GM23338 (cell line): ENCODE data around the gene HMCN2. TPM values are rescaled to one million over a fixed set of nuclear protein-coding genes. Genes with fewer than 3 reads are reported as not detected.

Experiments used
- ATAC-seq: fragments of 200-7000 bp; cut with Tn5 transposase; 3 replicates; pipeline ENCODE4 v1.9.1; 2020
- DNase-seq: peaks from one replicate; pipeline ENCODE4 v3.0.0-alpha.2; 2015; ENCODE audit warnings: low spot score
- H2AFZ ChIP-seq: fragments of 200-600 bp; sonication (generic); 2 replicates; pipeline ENCODE4 v1.8.0; 2016; ENCODE audit warnings: antibody characterized with exemption, mild to moderate bottlenecking, moderate library complexity
- H3F3A ChIP-seq: fragments of 200-600 bp; sonication (generic); replicated peaks from 2 replicates; pipeline ENCODE4 v1.8.0; 2017; ENCODE audit warnings: antibody characterized with exemption, mixed run types, low read depth
- H3K27ac ChIP-seq: fragments of 200-600 bp; sonication (generic); 2 replicates; pipeline ENCODE4 v1.6.1; 2016; ENCODE audit warnings: low read depth
- H3K27me3 ChIP-seq: fragments of 200-600 bp; sonication (generic); 2 replicates; pipeline ENCODE4 v1.8.0; 2016; ENCODE audit warnings: mild to moderate bottlenecking, mixed run types, moderate library complexity; ENCODE audit not compliant: insufficient read depth
- H3K36me3 ChIP-seq: fragments of 200-600 bp; sonication (generic); 2 replicates; pipeline ENCODE4 v1.8.0; 2016; ENCODE audit warnings: mild to moderate bottlenecking; ENCODE audit not compliant: insufficient read depth
- H3K4me1 ChIP-seq: fragments of 200-600 bp; sonication (generic); 2 replicates; pipeline ENCODE4 v1.8.0; 2016; ENCODE audit warnings: mild to moderate bottlenecking, moderate library complexity; ENCODE audit not compliant: insufficient read depth
- H3K4me2 ChIP-seq: fragments of 200-600 bp; sonication (generic); 2 replicates; pipeline ENCODE4 v1.7.1; 2017; ENCODE audit warnings: mixed run types
- H3K4me3 ChIP-seq: fragments of 200-600 bp; sonication (generic); 2 replicates; pipeline ENCODE4 v1.6.1; 2016; ENCODE audit warnings: mixed run types
- H3K79me2 ChIP-seq: fragments of 200-600 bp; sonication (generic); replicated peaks from 2 replicates; pipeline ENCODE4 v1.8.0; 2017; ENCODE audit warnings: mild to moderate bottlenecking; ENCODE audit not compliant: insufficient read depth
- H3K9me2 ChIP-seq: fragments of 200-600 bp; sonication (generic); 2 replicates; pipeline ENCODE4 v1.8.0; 2017; ENCODE audit not compliant: insufficient read depth
- H4K20me1 ChIP-seq: fragments of 200-600 bp; sonication (generic); replicated peaks from 2 replicates; pipeline ENCODE4 v1.8.0; 2017; ENCODE audit warnings: mild to moderate bottlenecking; ENCODE audit not compliant: insufficient read depth
- H3K27ac Mint-ChIP-seq: 2 replicates; pipeline ENCODE4 v1.8.0; 2020; ENCODE audit warnings: inconsistent platforms, mild to moderate bottlenecking, moderate library complexity, mixed read lengths
- H3K27me3 Mint-ChIP-seq: 3 replicates; pipeline ENCODE4 v1.8.0; 2022; ENCODE audit warnings: low read depth, mild to moderate bottlenecking, moderate library complexity, mixed read lengths, inconsistent platforms; ENCODE audit not compliant: insufficient read depth, poor library complexity
- H3K36me3 Mint-ChIP-seq: 3 replicates; pipeline ENCODE4 v1.8.0; 2021; ENCODE audit warnings: low read depth, mild to moderate bottlenecking, inconsistent platforms, moderate library complexity, mixed read lengths
- H3K4me1 Mint-ChIP-seq: 3 replicates; pipeline ENCODE4 v1.8.0; 2020; ENCODE audit warnings: mild to moderate bottlenecking, inconsistent platforms, mixed read lengths
- H3K4me3 Mint-ChIP-seq: 3 replicates; pipeline ENCODE4 v1.8.0; 2021; ENCODE audit warnings: moderate library complexity, mild to moderate bottlenecking, inconsistent platforms, mixed read lengths
- H3K9me3 Mint-ChIP-seq: 3 replicates; pipeline ENCODE4 v1.8.0; 2020; ENCODE audit warnings: moderate library complexity, mild to moderate bottlenecking, inconsistent platforms, mixed read lengths
- CREB1 ChIP-seq: fragments of 250-450 bp; sonication (Bioruptor Pico); IDR thresholded peaks from 2 replicates; pipeline ENCODE4 v1.5.0; 2020; ENCODE audit warnings: low read depth, mild to moderate bottlenecking, moderate library complexity
- CTCF ChIP-seq, 2 experiments: fragments of 200-600 bp in 1 of 2; sonication (generic) in 1 of 2; conservative IDR thresholded peaks; 2 replicates each; pipeline versions ENCODE4 v1.5.1 to v1.6.1; 2016 to 2017; ENCODE audit warnings: antibody characterized with exemption in 2 of 2, low read depth in 2 of 2, mild to moderate bottlenecking in 2 of 2, moderate library complexity in 1 of 2
- ETS1 ChIP-seq: IDR thresholded peaks from 2 replicates; pipeline ENCODE4 v1.6.1; 2016; ENCODE audit warnings: antibody characterized with exemption
- EZH2 ChIP-seq: fragments of 200-600 bp; sonication (generic); IDR thresholded peaks from one replicate; pipeline ENCODE4 v1.8.0; 2017; ENCODE audit warnings: antibody characterized with exemption, mild to moderate bottlenecking, low read depth; ENCODE audit not compliant: unreplicated experiment
- EZH2phosphoT487 ChIP-seq: fragments of 200-600 bp; sonication (generic); IDR thresholded peaks from one replicate; pipeline ENCODE4 v1.8.1; 2018; ENCODE audit warnings: antibody characterized with exemption; ENCODE audit not compliant: unreplicated experiment
- JUNB ChIP-seq: IDR thresholded peaks from one replicate; pipeline ENCODE4 v1.6.1; 2016; ENCODE audit warnings: antibody characterized with exemption; ENCODE audit not compliant: unreplicated experiment
- NANOG ChIP-seq: IDR thresholded peaks from 2 replicates; pipeline ENCODE4 v1.6.1; 2016; ENCODE audit warnings: antibody characterized with exemption, borderline replicate concordance
- POLR2AphosphoS5 ChIP-seq: IDR thresholded peaks from 2 replicates; pipeline ENCODE4 v1.6.1; 2016; ENCODE audit warnings: antibody characterized with exemption, low read depth
- REST ChIP-seq: IDR thresholded peaks from one replicate; pipeline ENCODE4 v1.6.1; 2018; ENCODE audit warnings: antibody characterized with exemption; ENCODE audit not compliant: unreplicated experiment
- STAT1 ChIP-seq: IDR thresholded peaks from one replicate; pipeline ENCODE4 v1.6.1; 2016; ENCODE audit warnings: antibody characterized with exemption; ENCODE audit not compliant: unreplicated experiment
- ZNF114 ChIP-seq: fragments of 250-450 bp; sonication (Bioruptor Pico); IDR thresholded peaks from 2 replicates; pipeline ENCODE4 v1.5.0; 2020; ENCODE audit warnings: mild to moderate bottlenecking, moderate library complexity
- ZNF331 ChIP-seq: fragments of 250-450 bp; sonication (Bioruptor Pico); IDR thresholded peaks from 2 replicates; pipeline ENCODE4 v1.5.0; 2020; ENCODE audit warnings: low read depth, mild to moderate bottlenecking, moderate library complexity
- ZNF462 ChIP-seq: fragments of 250-450 bp; sonication (Bioruptor Pico); IDR thresholded peaks from 2 replicates; pipeline ENCODE4 v1.5.0; 2020; ENCODE audit warnings: mild to moderate bottlenecking, moderate library complexity
- polyA plus RNA-seq: library from polyadenylated mRNA; unstranded; fragments of >200 nt; fragmentation: Nextera tagmentation; extraction: Ambion mirVana; gene quantifications from 2 replicates; pipeline ENCODE4 v1.2.1, GENCODE V29; 2016
- total RNA-seq: library from RNA; depleted of rRNA; stranded (reverse); fragments of >200 nt; shearing (Covaris generic); gene quantifications from 2 replicates; pipeline ENCODE4 v1.2.3, GENCODE V29; 2014

Gene HMCN2
- total and polyA plus RNA-seq, 2 experiments from 2014 or later = 1.3 to 4.7 TPM

- Mint-ChIP-seq H3K4me1 (peaks cover 27% of the 10 kb centered on the region), H3K4me3 (no peak overlapping the region), H3K27me3 (peaks cover 5% of the 10 kb centered on the region), H3K36me3 (no peaks in the 10 kb centered on the region; the same call in 2 of the 3 replicates), H3K27ac (no peak overlapping the region), H3K9me3 (no peaks in the 10 kb centered on the region; the same call in 2 of the 3 replicates)
- Histone ChIP-seq H3K4me1 (no peaks in the 10 kb centered on the region), H3K4me3 (no peak overlapping the region), H3K36me3 (no peaks in the 10 kb centered on the region), H3F3A (0 out of 2 replicates have a peak, but pooled peaks cover 3% of the 10 kb centered on the region), H2AFZ (no peak overlapping the region), H4K20me1 (no peaks in the 10 kb centered on the region), H3K79me2 (no peaks in the 10 kb centered on the region), H3K9me2 (no peaks in the 10 kb centered on the region), H3K27me3 (no peaks in the 10 kb centered on the region), H3K27ac (no peak overlapping the region), H3K4me2 (no peak overlapping the region)
- TF ChIP-seq ZNF331 (no peak), ZNF462 (CRISPR knock-in tag) (no peak), POLR2AphosphoS5 (no peak), STAT1 (no peak), EZH2phosphoT487 (no peak), NANOG (no peak), CREB1 (CRISPR knock-in tag) (no peak), EZH2 (no peak), REST (no peak), JUNB (no peak), ZNF114 (CRISPR knock-in tag) (no peak), ETS1 (no peak), CTCF (conservative IDR thresholded peaks at IDR 0.05; ENCODE audit: low read depth in 2 of 2) (no peak)
- ATAC-seq (no peak), DNase-seq (no peak)
Observed at GRCh38 chr9:130316430-130316829, 50.9 kb downstream of the HMCN2 start.
